ENCODE data around the gene ATP12A.

Gene ATP12A

DNA sequence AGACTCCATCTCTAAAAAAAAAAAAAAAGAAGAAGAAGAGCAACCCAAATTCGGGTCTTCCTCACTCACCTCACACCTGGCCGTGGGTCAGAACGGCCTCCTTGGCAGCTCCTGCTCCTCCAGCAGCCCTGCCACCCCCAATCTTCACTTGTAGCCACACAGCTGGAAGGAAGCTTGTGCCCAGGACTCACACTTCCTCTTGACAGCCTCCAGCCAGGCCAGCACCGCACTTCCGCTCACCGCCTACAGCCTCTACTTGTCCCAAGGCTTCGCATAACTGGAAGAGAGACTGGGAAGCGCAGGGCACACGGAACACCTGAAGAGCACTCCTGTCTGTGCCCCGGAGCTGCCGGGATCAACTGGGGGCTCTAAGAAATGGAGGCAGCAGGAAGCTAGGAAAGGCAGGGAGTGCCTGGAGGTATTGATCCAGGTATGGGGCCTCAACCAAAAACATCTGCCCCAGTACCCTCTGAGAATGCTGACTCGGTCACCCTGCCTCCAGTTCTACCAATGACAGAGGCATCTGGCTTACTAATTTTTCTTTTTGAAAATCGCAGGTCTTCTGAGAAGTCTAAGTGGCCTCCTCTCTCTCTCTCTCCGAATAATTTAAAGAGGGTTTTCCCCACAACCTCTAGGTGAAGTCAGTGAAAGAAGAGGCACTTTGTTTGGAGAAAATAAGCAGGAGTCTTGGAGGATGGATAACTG, 31.1 kb upstream of the ATP12A start:
- Histone ChIP-seq H3K9ac (ENCODE audit: low read depth, low read length) (no peak overlapping the region), H3K27me3 (ENCODE audit: control insufficient read depth, insufficient read depth, low read length) (no peaks in the 10 kb centered on the region), H3K9me3 (ENCODE audit: control insufficient read depth, insufficient read depth, low read length) (no peaks in the 10 kb centered on the region), H3K4me3 (ENCODE audit: low read depth, low read length) (no peak overlapping the region), H3K36me3 (ENCODE audit: control insufficient read depth, insufficient read depth, low read length) (no peaks in the 10 kb centered on the region), H3K4me1 (ENCODE audit: control insufficient read depth, insufficient read depth, low read length) (no peaks in the 10 kb centered on the region), H3K27ac (ENCODE audit: low read depth, low read length) (no peak overlapping the region)

DNA sequence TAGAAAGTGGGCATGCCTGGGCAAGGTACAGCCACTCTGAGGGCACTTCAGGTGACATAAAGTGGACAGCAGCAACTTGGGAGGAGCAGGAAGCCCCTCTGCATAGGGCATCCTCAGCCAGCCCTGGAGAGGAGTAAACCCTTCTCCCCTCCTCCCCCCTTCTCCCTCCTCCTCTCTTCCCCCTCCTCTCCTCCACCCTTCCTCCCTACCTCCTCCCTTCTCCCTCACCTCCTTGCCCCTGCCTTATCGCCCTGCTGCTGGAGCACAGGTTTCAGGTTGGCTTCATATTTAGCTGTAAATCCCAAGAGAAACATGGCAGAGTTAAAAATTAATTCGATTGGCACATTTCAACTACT, 30.5 kb upstream of the ATP12A start:
- Histone ChIP-seq H3K4me1 (ENCODE audit: control insufficient read depth, insufficient read depth, low read length) (no peaks in the 10 kb centered on the region), H3K4me3 (ENCODE audit: low read depth, low read length) (no peak overlapping the region), H3K27me3 (ENCODE audit: control insufficient read depth, insufficient read depth, low read length) (no peaks in the 10 kb centered on the region), H3K9me3 (ENCODE audit: control insufficient read depth, insufficient read depth, low read length) (no peaks in the 10 kb centered on the region), H3K27ac (ENCODE audit: low read depth, low read length) (no peak overlapping the region), H3K9ac (ENCODE audit: low read depth, low read length) (no peak overlapping the region), H3K36me3 (ENCODE audit: control insufficient read depth, insufficient read depth, low read length) (no peaks in the 10 kb centered on the region)

DNA sequence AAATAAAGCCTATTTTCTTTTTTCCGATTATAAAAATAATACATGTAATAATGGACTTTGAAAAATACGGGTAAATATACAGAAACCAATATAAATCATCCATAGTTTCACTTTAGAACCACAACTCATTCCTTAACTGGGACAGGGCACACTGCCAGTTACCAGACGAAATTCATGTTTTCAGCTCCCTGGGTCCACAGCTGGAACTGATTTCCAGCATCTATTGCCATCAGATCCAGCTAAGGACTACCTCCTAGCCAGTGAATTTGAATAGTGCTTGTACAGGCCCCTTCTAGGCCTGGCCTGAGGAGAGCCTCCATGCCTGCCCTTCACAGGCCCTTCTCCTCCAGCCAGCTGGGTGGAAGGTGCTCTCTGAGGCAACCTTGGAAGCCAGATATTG, 30.0 kb upstream of the ATP12A start:
- no peak overlapping the region for H3K9ac ChIP-seq (ENCODE audit: low read depth, low read length)
- no peak overlapping the region for H3K27ac ChIP-seq (ENCODE audit: low read depth, low read length)
- no peaks in the 10 kb centered on the region for H3K36me3 ChIP-seq (ENCODE audit: control insufficient read depth, insufficient read depth, low read length)
- H3K4me1 ChIP-seq (ENCODE audit: control insufficient read depth, insufficient read depth, low read length): no peaks in the 10 kb centered on the region
- H3K27me3 ChIP-seq (ENCODE audit: control insufficient read depth, insufficient read depth, low read length): no peaks in the 10 kb centered on the region
- no peaks in the 10 kb centered on the region for H3K9me3 ChIP-seq (ENCODE audit: control insufficient read depth, insufficient read depth, low read length)
- no peak overlapping the region for H3K4me3 ChIP-seq (ENCODE audit: low read depth, low read length)

DNA sequence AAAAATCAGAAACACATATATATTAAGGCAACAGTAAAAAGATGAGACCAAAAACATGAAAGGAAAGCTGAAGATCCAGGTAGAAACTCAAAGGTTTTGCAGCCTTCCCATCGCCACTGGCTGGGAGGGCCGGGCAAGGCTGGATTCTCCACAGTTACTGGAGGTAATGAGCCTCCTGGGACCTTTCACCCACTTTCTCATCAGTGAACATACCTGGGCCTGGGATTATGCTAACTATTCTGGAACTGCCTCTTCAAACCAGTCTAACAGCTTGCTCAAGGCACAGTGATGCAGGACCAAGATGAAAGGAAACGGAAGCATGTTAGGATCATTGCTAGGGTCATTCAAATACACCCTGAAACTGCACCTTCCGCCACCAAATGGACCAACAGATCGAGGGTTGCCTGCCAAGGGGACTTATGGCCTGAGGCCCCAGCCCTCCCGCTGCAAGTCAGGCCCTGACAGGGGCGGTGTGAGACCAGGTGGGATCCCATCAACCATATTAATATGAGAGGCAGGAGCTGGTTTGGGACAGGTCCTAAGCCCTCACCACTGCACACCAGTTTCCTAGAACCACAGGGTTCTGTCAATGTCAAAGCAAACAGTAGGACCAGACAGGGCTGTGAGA, 28.4 kb upstream of the ATP12A start:
- H3K9me3 ChIP-seq (ENCODE audit: control insufficient read depth, insufficient read depth, low read length): no peaks in the 10 kb centered on the region
- H3K27me3 ChIP-seq (ENCODE audit: control insufficient read depth, insufficient read depth, low read length): no peaks in the 10 kb centered on the region
- H3K9ac ChIP-seq (ENCODE audit: low read depth, low read length): no peak overlapping the region
- no peaks in the 10 kb centered on the region for H3K36me3 ChIP-seq (ENCODE audit: control insufficient read depth, insufficient read depth, low read length)
- no peak overlapping the region for H3K4me3 ChIP-seq (ENCODE audit: low read depth, low read length)
- no peak overlapping the region for H3K27ac ChIP-seq (ENCODE audit: low read depth, low read length)
- no peaks in the 10 kb centered on the region for H3K4me1 ChIP-seq (ENCODE audit: control insufficient read depth, insufficient read depth, low read length)

DNA sequence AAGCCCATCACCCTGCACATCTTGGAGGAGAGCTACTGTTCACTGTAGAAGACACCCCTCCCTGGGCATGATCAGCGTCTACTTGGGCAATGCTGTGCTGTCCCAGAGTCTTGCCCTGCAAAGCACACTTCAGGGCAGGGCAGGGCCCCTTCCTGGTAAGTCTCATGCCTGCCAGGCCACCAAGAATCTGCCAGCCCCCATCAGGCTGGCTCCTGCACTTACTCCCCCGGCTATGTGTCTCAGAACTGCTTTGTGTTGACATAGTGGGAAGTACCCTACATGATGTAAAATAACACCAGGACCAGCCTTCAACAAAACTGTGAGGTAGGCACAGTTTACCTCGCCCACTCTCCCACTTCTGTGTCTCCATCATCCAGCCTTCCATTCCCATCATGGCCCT, 27.8 kb upstream of the ATP12A start:
- Histone ChIP-seq H3K4me1 (ENCODE audit: control insufficient read depth, insufficient read depth, low read length) (no peaks in the 10 kb centered on the region), H3K27me3 (ENCODE audit: control insufficient read depth, insufficient read depth, low read length) (no peaks in the 10 kb centered on the region), H3K27ac (ENCODE audit: low read depth, low read length) (no peak overlapping the region), H3K9me3 (ENCODE audit: control insufficient read depth, insufficient read depth, low read length) (no peaks in the 10 kb centered on the region), H3K4me3 (ENCODE audit: low read depth, low read length) (no peak overlapping the region), H3K36me3 (ENCODE audit: control insufficient read depth, insufficient read depth, low read length) (no peaks in the 10 kb centered on the region), H3K9ac (ENCODE audit: low read depth, low read length) (no peak overlapping the region)

DNA sequence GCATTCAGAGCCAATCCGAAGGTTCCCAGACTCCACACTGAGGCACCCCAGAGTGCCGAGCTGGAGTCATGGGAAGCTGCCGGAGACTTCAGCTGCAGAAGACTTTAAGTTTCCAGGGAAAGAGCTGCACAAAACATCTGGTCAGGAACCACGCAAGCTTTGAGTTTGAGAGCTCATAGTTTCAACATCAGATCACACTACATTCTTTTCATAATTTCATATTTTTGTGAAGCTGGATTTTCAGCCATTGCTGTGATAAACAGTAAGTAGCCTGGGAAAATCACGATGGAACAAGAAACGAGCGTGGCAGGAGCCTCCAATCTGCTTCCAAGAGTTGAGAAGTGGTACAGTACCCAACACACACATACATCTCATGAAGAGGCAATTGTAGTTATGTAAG, 25.5 kb upstream of the ATP12A start:
- H3K4me1 ChIP-seq (ENCODE audit: control insufficient read depth, insufficient read depth, low read length): no peaks in the 10 kb centered on the region
- H3K36me3 ChIP-seq (ENCODE audit: control insufficient read depth, insufficient read depth, low read length): no peaks in the 10 kb centered on the region
- H3K9ac ChIP-seq (ENCODE audit: low read depth, low read length): no peak overlapping the region
- H3K9me3 ChIP-seq (ENCODE audit: control insufficient read depth, insufficient read depth, low read length): no peaks in the 10 kb centered on the region
- no peak overlapping the region for H3K4me3 ChIP-seq (ENCODE audit: low read depth, low read length)
- H3K27ac ChIP-seq (ENCODE audit: low read depth, low read length): no peak overlapping the region
- no peaks in the 10 kb centered on the region for H3K27me3 ChIP-seq (ENCODE audit: control insufficient read depth, insufficient read depth, low read length)

DNA sequence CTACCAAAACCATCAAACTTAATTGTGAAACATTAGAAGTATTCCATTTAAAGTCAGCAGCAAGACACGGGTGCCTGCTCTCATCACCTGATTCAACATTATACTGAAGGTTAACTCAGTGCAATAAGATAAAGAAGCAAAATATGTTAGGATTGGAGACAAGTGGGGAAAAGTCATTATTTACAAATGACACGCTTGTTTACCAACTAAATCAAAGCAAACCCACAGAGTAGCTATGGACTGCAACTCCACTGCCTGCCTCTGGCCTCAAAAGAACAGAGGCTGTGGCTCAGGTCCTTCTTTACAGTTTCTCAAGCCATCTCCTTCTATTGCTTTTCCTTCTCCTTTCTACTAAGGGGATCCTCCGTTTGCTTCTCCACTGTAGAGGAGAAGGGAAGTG, 21.0 kb upstream of the ATP12A start:
- Histone ChIP-seq H3K4me1 (ENCODE audit: control insufficient read depth, insufficient read depth, low read length) (no peaks in the 10 kb centered on the region), H3K27ac (ENCODE audit: low read depth, low read length) (no peak overlapping the region)

DNA sequence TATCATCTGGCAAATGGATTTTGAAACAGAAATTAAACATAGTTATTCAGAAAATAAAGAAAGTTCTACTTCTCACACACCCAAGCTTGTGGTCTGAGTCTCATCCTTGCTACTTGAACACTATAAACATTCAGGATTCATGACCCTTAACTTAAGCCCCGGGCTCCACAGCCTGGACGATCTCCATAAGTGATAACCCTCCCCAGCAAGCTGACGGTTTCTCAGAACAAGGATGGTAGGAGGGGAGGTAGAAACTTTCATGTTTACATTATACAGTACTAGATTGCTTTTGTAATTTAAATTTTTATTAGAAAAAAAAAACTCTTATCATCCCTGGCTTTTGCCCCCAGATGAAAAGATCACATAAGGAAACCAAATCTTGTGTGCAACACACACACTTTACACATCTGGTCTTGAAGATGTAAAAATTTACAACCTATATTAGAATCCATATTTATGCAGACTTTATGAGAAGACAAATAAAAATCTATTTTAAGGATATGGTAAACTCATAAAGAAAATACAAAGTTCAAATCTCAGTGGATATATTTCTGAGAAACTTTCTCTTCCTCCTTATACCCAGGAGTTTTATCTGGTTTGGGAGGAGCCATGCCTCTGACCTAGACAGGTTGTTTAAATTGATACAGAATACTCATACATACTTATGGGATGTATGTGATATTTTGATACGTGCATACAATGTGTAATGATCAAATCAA, 20.0 kb upstream of the ATP12A start:
- Histone ChIP-seq H3K27ac (ENCODE audit: low read depth, low read length) (no peak overlapping the region), H3K4me1 (ENCODE audit: control insufficient read depth, insufficient read depth, low read length) (no peaks in the 10 kb centered on the region), H3K27me3 (ENCODE audit: control insufficient read depth, insufficient read depth, low read length) (no peaks in the 10 kb centered on the region), H3K9ac (ENCODE audit: low read depth, low read length) (no peak overlapping the region), H3K36me3 (ENCODE audit: control insufficient read depth, insufficient read depth, low read length) (no peaks in the 10 kb centered on the region), H3K9me3 (ENCODE audit: control insufficient read depth, insufficient read depth, low read length) (no peaks in the 10 kb centered on the region), H3K4me3 (ENCODE audit: low read depth, low read length) (no peak overlapping the region)

More for the DNA sequence above, 21.0 kb upstream of the ATP12A start:
- Histone ChIP-seq H3K9ac (ENCODE audit: low read depth, low read length) (no peak overlapping the region), H3K9me3 (ENCODE audit: control insufficient read depth, insufficient read depth, low read length) (no peaks in the 10 kb centered on the region), H3K4me3 (ENCODE audit: low read depth, low read length) (no peak overlapping the region), H3K36me3 (ENCODE audit: control insufficient read depth, insufficient read depth, low read length) (no peaks in the 10 kb centered on the region), H3K27me3 (ENCODE audit: control insufficient read depth, insufficient read depth, low read length) (no peaks in the 10 kb centered on the region)

DNA sequence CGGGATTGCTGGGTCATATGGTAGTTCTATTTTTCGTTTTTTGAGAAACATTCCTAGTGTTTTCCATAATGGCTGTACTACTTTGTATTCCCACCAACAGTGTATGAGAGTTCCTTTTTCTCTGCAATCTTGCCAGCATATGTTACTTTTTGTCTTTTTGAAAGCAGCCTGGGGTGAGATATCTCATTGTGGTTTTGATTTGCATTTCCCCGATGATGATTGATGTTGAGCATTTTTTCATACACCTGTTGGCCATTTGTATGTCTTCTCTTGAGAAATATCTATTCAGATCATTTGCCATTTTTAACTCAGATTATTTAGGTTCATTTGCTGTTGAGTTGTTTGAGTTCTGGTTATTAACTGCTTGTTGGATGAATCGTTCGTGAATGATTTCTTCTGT, 18.5 kb upstream of the ATP12A start:
- no peaks in the 10 kb centered on the region for H3K27me3 ChIP-seq (ENCODE audit: control insufficient read depth, insufficient read depth, low read length)
- no peaks in the 10 kb centered on the region for H3K4me1 ChIP-seq (ENCODE audit: control insufficient read depth, insufficient read depth, low read length)
- H3K36me3 ChIP-seq (ENCODE audit: control insufficient read depth, insufficient read depth, low read length): no peaks in the 10 kb centered on the region
- H3K4me3 ChIP-seq (ENCODE audit: low read depth, low read length): no peak overlapping the region
- no peaks in the 10 kb centered on the region for H3K9me3 ChIP-seq (ENCODE audit: control insufficient read depth, insufficient read depth, low read length)
- H3K9ac ChIP-seq (ENCODE audit: low read depth, low read length): no peak overlapping the region
- H3K27ac ChIP-seq (ENCODE audit: low read depth, low read length): no peak overlapping the region

DNA sequence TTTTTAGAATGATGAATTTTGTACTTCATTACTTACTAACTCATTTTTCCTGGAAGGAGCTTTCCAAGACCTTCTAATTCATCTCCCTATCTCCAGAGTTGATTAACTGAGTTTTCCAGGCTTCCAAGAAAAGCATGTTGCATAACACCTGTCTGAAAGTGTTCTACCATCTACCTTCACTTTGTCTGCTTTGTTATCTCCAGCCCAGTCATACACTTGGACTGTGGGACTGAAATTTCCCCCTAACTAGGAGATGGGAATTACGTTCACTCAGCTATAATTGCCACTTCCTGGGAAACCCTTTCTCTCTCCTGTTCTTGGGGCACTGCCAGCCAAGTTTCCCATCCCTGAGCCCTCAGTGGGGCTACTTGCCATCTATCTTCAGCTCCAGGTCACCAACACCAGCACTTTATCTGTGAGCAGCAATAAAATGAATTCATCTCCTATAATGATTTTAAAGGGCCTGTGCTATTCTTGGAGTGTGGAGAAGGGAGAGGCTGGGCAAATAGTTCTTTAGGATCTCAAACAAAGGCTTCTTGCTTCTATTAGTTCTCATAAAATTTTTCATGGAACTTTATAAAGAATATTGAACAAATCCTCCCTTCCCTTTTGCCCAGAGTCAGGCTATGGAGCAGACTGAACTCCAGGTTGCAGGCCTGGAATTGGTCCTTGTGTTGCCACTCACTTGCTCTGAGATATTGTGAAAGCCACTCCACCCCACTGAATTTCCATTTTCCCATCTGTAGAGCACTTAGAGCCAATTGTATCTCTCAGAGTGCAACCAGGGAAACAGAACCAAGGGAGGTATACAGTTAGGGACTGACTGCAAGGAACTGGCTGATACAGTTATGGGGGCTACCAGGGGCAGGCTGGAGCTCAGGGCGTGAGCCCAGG, 17.8 kb upstream of the ATP12A start:
- H3K27ac ChIP-seq (ENCODE audit: low read depth, low read length): no peak overlapping the region

DNA sequence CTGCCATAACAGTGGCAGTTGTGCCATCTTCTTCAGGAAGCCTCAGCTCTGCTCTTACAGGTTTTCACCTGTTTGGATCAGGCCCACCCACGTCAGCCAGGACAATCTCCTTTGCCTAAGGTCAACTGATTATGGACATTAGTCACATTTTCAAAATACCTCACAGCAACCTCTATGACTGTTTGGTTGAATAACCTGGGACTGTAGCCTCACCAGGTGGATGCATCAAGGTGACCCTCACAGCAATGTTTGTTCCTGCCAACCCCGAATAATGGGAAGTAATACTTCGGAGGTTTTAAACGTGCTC, 17.2 kb upstream of the ATP12A start:
- Histone ChIP-seq H3K4me3 (ENCODE audit: low read depth, low read length) (no peak overlapping the region), H3K9ac (ENCODE audit: low read depth, low read length) (no peak overlapping the region), H3K9me3 (ENCODE audit: control insufficient read depth, insufficient read depth, low read length) (no peaks in the 10 kb centered on the region), H3K4me1 (ENCODE audit: control insufficient read depth, insufficient read depth, low read length) (no peaks in the 10 kb centered on the region), H3K27ac (ENCODE audit: low read depth, low read length) (no peak overlapping the region), H3K27me3 (ENCODE audit: control insufficient read depth, insufficient read depth, low read length) (no peaks in the 10 kb centered on the region), H3K36me3 (ENCODE audit: control insufficient read depth, insufficient read depth, low read length) (no peaks in the 10 kb centered on the region)

More for the DNA sequence above, 17.8 kb upstream of the ATP12A start:
- Histone ChIP-seq H3K36me3 (ENCODE audit: control insufficient read depth, insufficient read depth, low read length) (no peaks in the 10 kb centered on the region), H3K4me3 (ENCODE audit: low read depth, low read length) (no peak overlapping the region), H3K9ac (ENCODE audit: low read depth, low read length) (no peak overlapping the region), H3K9me3 (ENCODE audit: control insufficient read depth, insufficient read depth, low read length) (no peaks in the 10 kb centered on the region), H3K27me3 (ENCODE audit: control insufficient read depth, insufficient read depth, low read length) (no peaks in the 10 kb centered on the region), H3K4me1 (ENCODE audit: control insufficient read depth, insufficient read depth, low read length) (no peaks in the 10 kb centered on the region)
